K562 (cell line): ENCODE data around the gene YJU2. TPM values are rescaled to one million over a fixed set of nuclear protein-coding genes. Genes with fewer than 3 reads are reported as not detected.

Experiments used
- CTCFL ChIP-seq: IDR thresholded peaks from 2 replicates; pipeline ENCODE4 v1.6.1; 2011; ENCODE audit warnings: borderline replicate concordance, low read depth, mild to moderate bottlenecking, moderate library complexity, low read length; ENCODE audit not compliant: insufficient read depth, poor library complexity, severe bottlenecking
- E2F1 ChIP-seq: sonication (generic); formaldehyde crosslinking; IDR thresholded peaks from 2 replicates; pipeline ENCODE4 v1.8.1; 2023; ENCODE audit warnings: mild to moderate bottlenecking, missing genetic modification reagents, moderate library complexity
- ELF4 ChIP-seq: fragments of 450-650 bp; formaldehyde crosslinking; IDR thresholded peaks from 2 replicates; pipeline ENCODE4 v1.4.0; 2022; ENCODE audit warnings: missing genetic modification characterization
- ELK1 ChIP-seq: sonication (generic); formaldehyde crosslinking; IDR thresholded peaks from 2 replicates; pipeline ENCODE4 v1.8.1; 2022; ENCODE audit warnings: missing genetic modification reagents
- FOXP1 ChIP-seq: sonication (generic); formaldehyde crosslinking; IDR thresholded peaks from 2 replicates; pipeline ENCODE4 v1.8.0; 2022; ENCODE audit warnings: mild to moderate bottlenecking, missing genetic modification reagents
- IRF9 ChIP-seq: fragments of 450-650 bp; IDR thresholded peaks from 2 replicates; pipeline ENCODE4 v1.6.1; 2016; ENCODE audit warnings: missing biosample characterization, missing genetic modification characterization
- MTA3 ChIP-seq: fragments of 450-650 bp; formaldehyde crosslinking; IDR thresholded peaks from 2 replicates; pipeline ENCODE4 v1.6.1; 2017; ENCODE audit warnings: mild to moderate bottlenecking, borderline replicate concordance
- MYBL2 ChIP-seq, 2 experiments: fragments of 450-650 bp in 1 of 2; sonication (generic) in 1 of 2; formaldehyde crosslinking in 1 of 2; IDR thresholded peaks; 2 replicates each; pipeline versions ENCODE4 v1.6.1 to v1.8.1; 2017 to 2022; ENCODE audit warnings: borderline replicate concordance in 1 of 2, inconsistent platforms in 1 of 2, low read depth in 1 of 2, mild to moderate bottlenecking in 1 of 2, missing genetic modification reagents in 1 of 2, moderate library complexity in 1 of 2
- NR3C1 ChIP-seq: sonication (generic); formaldehyde crosslinking; IDR thresholded peaks from 2 replicates; pipeline ENCODE4 v1.8.1; 2022; ENCODE audit warnings: missing genetic modification reagents
- RFX5 ChIP-seq: IDR thresholded peaks from 2 replicates; pipeline ENCODE4 v1.6.1; 2011; ENCODE audit warnings: low read depth, mild to moderate bottlenecking, improper control_type of control experiment, low read length
- SMARCA5 ChIP-seq: fragments of 450-650 bp; IDR thresholded peaks from 2 replicates; pipeline ENCODE4 v1.6.1; 2016
- TAF15 ChIP-seq: fragments of 200-400 bp; formaldehyde crosslinking; IDR thresholded peaks from 2 replicates; pipeline ENCODE4 v1.6.1; 2017; ENCODE audit warnings: mild to moderate bottlenecking, low read depth, low read length, moderate library complexity
- TFAM ChIP-seq: fragments of 250-450 bp; sonication (Bioruptor Pico); conservative IDR thresholded peaks from 2 replicates; pipeline ENCODE4 v1.5.0; 2021; ENCODE audit warnings: mild to moderate bottlenecking, moderate library complexity
- U2AF1 ChIP-seq: fragments of 200-400 bp; formaldehyde crosslinking; optimal IDR thresholded peaks from 2 replicates; pipeline ENCODE3; 2017; ENCODE audit warnings: mild to moderate bottlenecking, low read depth, low read length, moderate library complexity
- ZBTB26 ChIP-seq: fragments of 450-650 bp; formaldehyde crosslinking; IDR thresholded peaks from 2 replicates; pipeline ENCODE4 v1.4.0; 2022; ENCODE audit warnings: missing genetic modification characterization
- ZNF175 ChIP-seq: fragments of 200-800 bp; sonication (Bioruptor generic); IDR thresholded peaks from 2 replicates; pipeline ENCODE4 v1.6.1; 2016; ENCODE audit warnings: low read depth, mild to moderate bottlenecking, missing genetic modification characterization, missing compliant biosample characterization
- polyA plus RNA-seq, 8 experiments: library from polyadenylated mRNA; depleted of rRNA in 4 of 8; stranded (reverse) in 5 of 8; unstranded in 3 of 8; fragments of >200 nt; fragmentation: Nextera tagmentation in 2 of 8; fragmentation: Illumina TruSeq in 1 of 8; extraction: Ambion mirVana in 2 of 8; extraction: Trizol in 1 of 8; gene quantifications; 2 replicates each; pipeline versions ENCODE4 v1.2.1 to v1.2.3, GENCODE V29; 2011 to 2014; ENCODE audit warnings: inconsistent platforms in 1 of 8, missing spikeins in 1 of 8
- total RNA-seq, 7 experiments: library from RNA; depleted of rRNA in 6 of 7; stranded (reverse); fragments of >200 nt in 6 of 7; fragmentation: Illumina TruSeq in 2 of 7; extraction: Trizol in 2 of 7; gene quantifications; 2 replicates each; pipeline versions ENCODE4 v1.2.1 to v1.2.3, GENCODE V29; 2011 to 2021; ENCODE audit warnings: low replicate concordance in 1 of 7

Gene YJU2
- total and polyA plus RNA-seq, 9 of the 15 experiments (the other 6 are each of a cell fraction or from before 2014, with no cell fraction given) = 0.41 to 34.9 (median 19.3) TPM

- TF ChIP-seq ZBTB26 (CRISPR knock-in tag) (no peak), U2AF1 (no peak), E2F1 (CRISPR knock-in tag) (no peak), FOXP1 (CRISPR knock-in tag) (peak; percentile 72; the same call in 1 of the 2 replicates), MYBL2 (IDR thresholded peaks at IDR 0.05; ENCODE audit: low read depth) (no peak), MYBL2 (CRISPR knock-in tag; IDR thresholded peaks at IDR 0.05; ENCODE audit: borderline replicate concordance) (no peak), IRF9 (tag) (no peak), ZNF175 (CRISPR knock-in tag) (no peak), MTA3 (no peak), SMARCA5 (no peak), ELF4 (CRISPR knock-in tag) (no peak), ELK1 (CRISPR knock-in tag) (no peak), RFX5 (no peak), NR3C1 (CRISPR knock-in tag) (no peak), CTCFL (no peak), TAF15 (no peak), TFAM (CRISPR knock-in tag) (no peak)
These were observed 49.0 kb upstream of the YJU2 start (continued) for GRCh38 chr19:4197625-4198466.
